HT1080 (cell line): Measurements from ENCODE around the gene GSTM5. TPM values are rescaled to one million over a fixed set of nuclear protein-coding genes. Genes with fewer than 3 reads are reported as not detected.
A peak's percentile ranks its signal among the peaks of the same experiment; 100 is the strongest.
"Not testable (repeated sequence)": the region's sequence is repeated elsewhere in the genome, so short reads cannot be mapped to it uniquely, and the experiment has no call there.

Experiments
- DNase-seq: peaks from one replicate; pipeline ENCODE4 v3.0.0-alpha.2; 2015; ENCODE audit warnings: low read depth
- total RNA-seq: library from RNA; depleted of rRNA; stranded (reverse); fragments of >200 nt; shearing (Covaris generic); gene quantifications from 2 replicates; pipeline ENCODE4 v1.2.3, GENCODE V29; 2014

Gene GSTM5
- total RNA-seq, 1 experiment from 2014 or later: not detected

GRCh38 chr1:109726728-109727373, 14.8 kb downstream of the GSTM5 start:
- no peak for DNase-seq

GRCh38 chr1:109728870-109729269, 16.8 kb downstream of the GSTM5 start:
- no peak for DNase-seq

GRCh38 chr1:109730666-109731065, 18.6 kb downstream of the GSTM5 start:
- DNase-seq: no peak

GRCh38 chr1:109732390-109732881, 20.4 kb downstream of the GSTM5 start:
- DNase-seq: no peak

GRCh38 chr1:109733236-109733870, 21.3 kb downstream of the GSTM5 start:
- DNase-seq: no peak

- peak; percentile 71 for DNase-seq
Measured at GRCh38 chr1:109739738-109740614, 27.9 kb downstream of the GSTM5 start.

GRCh38 chr1:109740615-109741373, 28.7 kb downstream of the GSTM5 start, which contains the start of gene GSTM3:
Gene GSTM3 (minus strand): TSS chr1:109741038. CDS start chr1:109740287, 751 bp downstream.
- DNase-seq: peak; percentile 15

- not testable (repeated sequence) for DNase-seq
Measured at GRCh38 chr1:109748311-109748710, 36.3 kb downstream of the GSTM5 start.

GRCh38 chr1:109749221-109749620, 37.2 kb downstream of the GSTM5 start:
- no peak for DNase-seq

- no peak for DNase-seq
Measured at GRCh38 chr1:109750241-109750882, 38.3 kb downstream of the GSTM5 start.

GRCh38 chr1:109750920-109751319, 38.9 kb downstream of the GSTM5 start:
- no peak for DNase-seq

- no peak for DNase-seq
Measured at GRCh38 chr1:109751531-109752260, 39.6 kb downstream of the GSTM5 start.

- no peak for DNase-seq
Measured at GRCh38 chr1:109754738-109755137, 42.7 kb downstream of the GSTM5 start.

- not testable (repeated sequence) for DNase-seq
Measured at GRCh38 chr1:109756325-109756724, 44.3 kb downstream of the GSTM5 start.

- no peak for DNase-seq
Measured at GRCh38 chr1:109756848-109757521, 44.9 kb downstream of the GSTM5 start.

- DNase-seq: no peak
Measured at GRCh38 chr1:109757936-109758786, 46.1 kb downstream of the GSTM5 start.

GRCh38 chr1:109759513-109760334, 47.7 kb downstream of the GSTM5 start:
- DNase-seq: no peak
